Esophagus squamous epithelium (tissue), 5 donors: Measurements from ENCODE around the gene BSDC1. TPM values are rescaled to one million over a fixed set of nuclear protein-coding genes. Genes with fewer than 3 reads are reported as not detected.

Experiments
- DNase-seq: peaks from one replicate; lab custom pipeline; 2025; lab: John Stamatoyannopoulos, UW
- H3K27ac ChIP-seq, 4 donors: fragments of 200-600 bp; sonication (generic); one replicate each; pipeline ENCODE4 v1.5.1; 2016 to 2019; ENCODE audit warnings: mild to moderate bottlenecking in 1 of 4
- H3K27me3 ChIP-seq, 4 donors: fragments of 200-600 bp; sonication (generic); 1 replicate in 3 of 4; 2 replicates in 1 of 4; pipeline versions ENCODE4 v1.5.1 to v1.6.0; 2017 to 2021; ENCODE audit warnings: antibody characterized with exemption in 1 of 4
- H3K36me3 ChIP-seq, 3 donors: fragments of 200-600 bp; sonication (generic); one replicate each; pipeline ENCODE4 v1.5.1; 2016 to 2019
- H3K4me1 ChIP-seq, 3 donors: fragments of 200-600 bp; sonication (generic); one replicate each; pipeline ENCODE4 v1.5.1; 2017 to 2019
- H3K4me3 ChIP-seq, 4 donors: fragments of 200-600 bp; sonication (generic); 1 replicate in 3 of 4; 2 replicates in 1 of 4; pipeline ENCODE4 v1.5.1; 2016 to 2019; ENCODE audit warnings: mild to moderate bottlenecking in 2 of 4, moderate library complexity in 1 of 4
- H3K9me3 ChIP-seq, 3 donors: fragments of 200-600 bp; sonication (generic); one replicate each; pipeline ENCODE4 v1.5.1; 2016 to 2019
- POLR2A ChIP-seq, 4 donors: fragments of 450-650 bp; IDR thresholded peaks; one replicate each; pipeline ENCODE4 v1.6.1; 2017; ENCODE audit warnings: antibody characterized with exemption in 4 of 4, mild to moderate bottlenecking in 4 of 4, moderate library complexity in 3 of 4
- WGBS, 2 donors: methylation state at CpG; one replicate each; pipeline ENCODE4 v1.1.5; 2018; 5-methylcytosine and 5-hydroxymethylcytosine counted together
- intact Hi-C: fragments of 100-400 bp; cut with DNase I; formaldehyde crosslinking; loops from one replicate; pipeline ENCODE4 v1.15.0; 2022
- total RNA-seq, 4 donors: library from RNA; depleted of rRNA; stranded (reverse); fragments of >200 nt; gene quantifications; one replicate each; pipeline ENCODE4 v1.1.0, GENCODE V29; 2016
- TF ChIP-seq, protein P1 (sequence below), 6 experiments: fragments of 450-650 bp in 4 of 6; fragments of 200-600 bp in 2 of 6; sonication (generic) in 2 of 6; IDR thresholded peaks; one replicate each; pipeline ENCODE4 v1.5.1; 2016 to 2019; ENCODE audit warnings: antibody characterized with exemption in 6 of 6, mild to moderate bottlenecking in 4 of 6, moderate library complexity in 4 of 6
- donor health status: DM: yes; HTN: yes; CAD: no.

Gene BSDC1
- total RNA-seq, 4 donors from 2014 or later, result 42.4 to 62.2 (median 45.9) TPM

DNA sequence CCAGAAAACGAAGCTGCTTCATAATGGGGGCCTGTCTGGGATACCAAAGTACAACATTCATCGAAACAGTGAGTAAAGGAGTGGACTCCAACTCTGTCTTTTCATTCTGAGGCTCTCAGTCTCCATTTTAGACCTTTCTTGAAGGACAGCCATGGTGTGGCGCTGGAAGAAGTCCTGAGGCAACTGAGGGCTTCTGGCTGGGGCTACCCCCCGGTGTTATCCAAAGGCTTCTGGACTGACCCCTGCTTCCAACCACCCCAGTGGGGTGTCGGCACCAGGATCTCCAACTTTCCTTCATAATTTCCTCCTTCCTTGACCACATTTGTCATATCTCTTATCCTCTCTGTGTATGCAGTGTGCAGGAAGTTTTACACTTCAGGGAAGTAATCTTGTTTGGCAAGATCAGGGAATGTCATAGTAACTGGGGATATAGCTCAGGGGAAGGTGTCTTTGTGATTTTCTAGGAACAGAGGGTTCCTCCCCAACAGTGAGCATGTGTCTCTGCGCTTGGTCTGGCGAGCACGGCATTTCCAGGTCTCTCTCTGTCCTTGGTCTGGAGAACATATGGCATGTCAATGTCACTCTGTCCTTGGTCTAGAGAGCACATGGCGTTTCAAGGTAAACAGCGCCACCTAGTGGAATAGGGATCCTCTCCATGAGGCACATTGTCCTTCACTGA is 19.4 kb upstream of the BSDC1 start:
- Histone ChIP-seq H3K36me3 (no peaks in the 10 kb centered on the region), H3K4me3 (no peak overlapping the region), H3K4me1 (peaks cover 0 to 5% (median 0%) of the 10 kb centered on the region in 3 donors), H3K27ac (no peak overlapping the region), H3K9me3 (peaks cover 0 to 12% (median 10%) of the 10 kb centered on the region in 3 donors), H3K27me3 (no peaks in the 10 kb centered on the region)
- no peak for TF ChIP-seq POLR2A (IDR thresholded peaks at IDR 0.05)
- TF ChIP-seq, protein P1, sequence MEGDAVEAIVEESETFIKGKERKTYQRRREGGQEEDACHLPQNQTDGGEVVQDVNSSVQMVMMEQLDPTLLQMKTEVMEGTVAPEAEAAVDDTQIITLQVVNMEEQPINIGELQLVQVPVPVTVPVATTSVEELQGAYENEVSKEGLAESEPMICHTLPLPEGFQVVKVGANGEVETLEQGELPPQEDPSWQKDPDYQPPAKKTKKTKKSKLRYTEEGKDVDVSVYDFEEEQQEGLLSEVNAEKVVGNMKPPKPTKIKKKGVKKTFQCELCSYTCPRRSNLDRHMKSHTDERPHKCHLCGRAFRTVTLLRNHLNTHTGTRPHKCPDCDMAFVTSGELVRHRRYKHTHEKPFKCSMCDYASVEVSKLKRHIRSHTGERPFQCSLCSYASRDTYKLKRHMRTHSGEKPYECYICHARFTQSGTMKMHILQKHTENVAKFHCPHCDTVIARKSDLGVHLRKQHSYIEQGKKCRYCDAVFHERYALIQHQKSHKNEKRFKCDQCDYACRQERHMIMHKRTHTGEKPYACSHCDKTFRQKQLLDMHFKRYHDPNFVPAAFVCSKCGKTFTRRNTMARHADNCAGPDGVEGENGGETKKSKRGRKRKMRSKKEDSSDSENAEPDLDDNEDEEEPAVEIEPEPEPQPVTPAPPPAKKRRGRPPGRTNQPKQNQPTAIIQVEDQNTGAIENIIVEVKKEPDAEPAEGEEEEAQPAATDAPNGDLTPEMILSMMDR (IDR thresholded peaks at IDR 0.05), result peak; percentile 53 to 81 (median 77)
- 47 to 50% methylated on average over 9 to 10 of the region's 10 CpGs for WGBS, 2 donors
- DNase-seq, result no peak
- intact Hi-C loops, result no loop called here

DNA sequence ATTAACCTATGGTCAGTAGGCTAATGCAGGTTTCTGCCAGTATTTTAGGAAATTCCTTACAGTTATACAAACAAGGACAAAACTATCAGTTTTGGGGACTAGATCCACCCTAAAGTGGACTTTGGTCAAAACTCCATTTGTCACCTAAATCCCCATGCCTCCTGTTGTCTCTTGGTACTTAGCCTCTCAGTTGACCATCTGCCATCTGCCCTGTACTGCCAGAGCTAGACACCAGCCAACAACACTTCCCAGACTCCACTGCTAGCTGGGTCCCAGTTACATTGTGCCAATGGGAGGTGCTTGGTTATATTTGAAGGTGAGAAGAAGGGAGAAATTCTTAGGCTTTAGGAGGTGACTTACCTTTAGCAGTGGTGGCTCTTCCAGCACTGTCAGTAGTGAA is 17.0 kb upstream of the BSDC1 start:
- Histone ChIP-seq H3K27ac (no peak overlapping the region), H3K36me3 (no peaks in the 10 kb centered on the region), H3K4me1 (peaks cover 0 to 5% (median 0%) of the 10 kb centered on the region in 3 donors), H3K9me3 (peaks cover 0 to 12% (median 10%) of the 10 kb centered on the region in 3 donors), H3K4me3 (no peak overlapping the region), H3K27me3 (no peaks in the 10 kb centered on the region)
- intact Hi-C loops, result no loop called here
- TF ChIP-seq, protein P1 (IDR thresholded peaks at IDR 0.05), result no peak
- no peak for TF ChIP-seq POLR2A (IDR thresholded peaks at IDR 0.05)
- no peak for DNase-seq

DNA sequence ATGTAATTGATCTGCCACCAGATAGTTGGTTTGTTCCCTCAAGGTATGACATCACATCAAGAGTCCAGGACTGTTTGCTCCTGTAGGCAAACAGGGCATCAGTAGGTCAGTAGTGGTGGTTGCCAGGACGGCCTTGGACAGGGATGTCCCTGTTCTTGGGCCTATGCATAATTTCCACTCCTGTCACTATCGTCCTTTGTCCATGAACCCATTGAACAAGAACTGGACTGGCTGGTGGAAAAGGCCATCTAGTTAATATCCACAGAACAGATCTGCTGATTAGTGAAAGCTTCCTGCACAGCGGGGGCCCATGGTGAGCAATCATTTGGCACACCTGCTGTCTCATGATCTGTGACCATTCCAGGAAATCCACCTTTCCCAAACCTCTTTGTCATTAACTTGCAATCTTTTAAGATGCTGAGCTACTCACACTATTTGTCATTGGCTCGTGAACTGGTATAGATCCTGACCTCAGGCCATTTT is 12.4 kb upstream of the BSDC1 start:
- Histone ChIP-seq H3K9me3 (no peaks in the 10 kb centered on the region), H3K4me3 (no peak overlapping the region), H3K27ac (no peak overlapping the region), H3K4me1 (no peaks in the 10 kb centered on the region), H3K27me3 (no peaks in the 10 kb centered on the region), H3K36me3 (no peaks in the 10 kb centered on the region)
- TF ChIP-seq, protein P1 (IDR thresholded peaks at IDR 0.05), result no peak
- TF ChIP-seq POLR2A (IDR thresholded peaks at IDR 0.05), result no peak
- DNase-seq, result no peak
- intact Hi-C loops, result no loop called here
- 72 to 83% methylated on average over 4 of the region's 4 CpGs for WGBS, 2 donors

DNA sequence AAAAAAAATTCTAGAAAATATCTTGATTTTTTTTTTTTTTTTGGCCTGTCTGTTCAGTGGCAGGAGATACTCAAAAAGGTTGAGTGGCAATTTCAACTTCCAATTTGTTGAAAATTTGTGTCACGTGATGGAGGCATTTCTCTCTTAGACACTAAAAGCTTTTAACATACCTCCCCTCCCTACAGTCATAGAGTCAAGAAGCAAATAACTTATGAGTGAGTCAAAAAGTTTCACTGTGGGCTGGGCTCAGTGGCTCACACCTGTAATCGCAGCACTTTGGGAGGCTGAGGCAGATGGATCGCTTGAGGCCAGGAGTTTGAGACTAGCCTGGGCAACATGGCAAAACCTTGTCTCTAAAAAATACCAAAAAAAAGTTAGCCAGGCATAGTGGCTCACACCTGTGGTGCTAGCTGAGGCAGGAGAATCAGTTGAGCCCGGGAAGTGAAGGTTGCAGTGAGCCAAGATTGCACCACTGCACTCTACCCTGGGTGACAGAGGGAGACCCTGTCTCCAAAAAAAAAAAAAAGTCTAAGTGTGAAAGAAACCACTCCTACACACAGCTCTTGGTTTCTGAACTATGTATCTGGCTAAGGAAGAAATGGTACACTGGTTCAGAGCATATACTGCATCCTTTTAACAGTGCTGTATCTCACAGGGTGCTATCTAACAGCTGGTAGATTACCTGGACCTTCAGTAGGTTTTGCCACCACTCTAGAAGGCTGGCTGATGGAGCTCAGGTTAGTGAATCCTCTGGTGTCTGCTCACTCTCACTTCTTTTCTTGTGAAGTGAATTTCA is 11.6 kb upstream of the BSDC1 start:
- TF ChIP-seq, protein P1 (IDR thresholded peaks at IDR 0.05), result no peak
- no peak for TF ChIP-seq POLR2A (IDR thresholded peaks at IDR 0.05)
- Histone ChIP-seq H3K36me3 (no peaks in the 10 kb centered on the region), H3K27ac (no peak overlapping the region), H3K4me3 (no peak overlapping the region), H3K4me1 (peaks cover 0 to 4% (median 3%) of the 10 kb centered on the region in 3 donors), H3K9me3 (no peaks in the 10 kb centered on the region), H3K27me3 (no peaks in the 10 kb centered on the region)
- no peak for DNase-seq
- 71 to 85% methylated on average over 4 of the region's 4 CpGs for WGBS, 2 donors
- intact Hi-C loops, result no loop called here

DNA sequence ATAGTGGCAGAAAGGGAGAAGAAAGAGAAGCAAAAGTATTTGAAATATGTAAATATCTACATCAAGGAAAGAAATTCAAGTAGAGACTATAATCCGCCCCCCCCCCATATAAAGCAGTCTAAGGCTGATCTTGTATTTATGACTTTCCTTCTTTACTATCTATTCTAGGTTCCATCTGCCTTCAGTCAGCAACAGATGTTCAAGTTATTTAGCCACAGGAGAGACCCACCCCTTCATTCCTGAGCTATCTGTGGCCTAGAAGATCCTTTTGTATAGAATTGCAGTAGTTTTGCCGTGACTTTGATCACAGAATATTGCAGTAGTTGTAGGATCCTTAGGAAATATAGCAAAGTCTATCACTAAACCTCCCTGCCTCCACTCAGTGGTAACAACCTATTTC is 10.7 kb upstream of the BSDC1 start:
- TF ChIP-seq, protein P1 (IDR thresholded peaks at IDR 0.05), result no peak
- TF ChIP-seq POLR2A (IDR thresholded peaks at IDR 0.05), result no peak
- DNase-seq, result no peak
- Histone ChIP-seq H3K27ac (no peak overlapping the region), H3K36me3 (no peaks in the 10 kb centered on the region), H3K4me3 (no peak overlapping the region), H3K27me3 (no peaks in the 10 kb centered on the region), H3K4me1 (peaks cover 0 to 9% (median 3%) of the 10 kb centered on the region in 3 donors), H3K9me3 (no peaks in the 10 kb centered on the region)
- intact Hi-C loops, result no loop called here
- 37 to 44% methylated on average over 2 of the region's 2 CpGs for WGBS, 2 donors
